ENCODE results near the gene PRDM16. TPM values are rescaled to one million over a fixed set of nuclear protein-coding genes. Genes with fewer than 3 reads are reported as not detected.

Gene PRDM16
- total RNA-seq, 1 donor from 2014 or later: 0.43 TPM

DNA sequence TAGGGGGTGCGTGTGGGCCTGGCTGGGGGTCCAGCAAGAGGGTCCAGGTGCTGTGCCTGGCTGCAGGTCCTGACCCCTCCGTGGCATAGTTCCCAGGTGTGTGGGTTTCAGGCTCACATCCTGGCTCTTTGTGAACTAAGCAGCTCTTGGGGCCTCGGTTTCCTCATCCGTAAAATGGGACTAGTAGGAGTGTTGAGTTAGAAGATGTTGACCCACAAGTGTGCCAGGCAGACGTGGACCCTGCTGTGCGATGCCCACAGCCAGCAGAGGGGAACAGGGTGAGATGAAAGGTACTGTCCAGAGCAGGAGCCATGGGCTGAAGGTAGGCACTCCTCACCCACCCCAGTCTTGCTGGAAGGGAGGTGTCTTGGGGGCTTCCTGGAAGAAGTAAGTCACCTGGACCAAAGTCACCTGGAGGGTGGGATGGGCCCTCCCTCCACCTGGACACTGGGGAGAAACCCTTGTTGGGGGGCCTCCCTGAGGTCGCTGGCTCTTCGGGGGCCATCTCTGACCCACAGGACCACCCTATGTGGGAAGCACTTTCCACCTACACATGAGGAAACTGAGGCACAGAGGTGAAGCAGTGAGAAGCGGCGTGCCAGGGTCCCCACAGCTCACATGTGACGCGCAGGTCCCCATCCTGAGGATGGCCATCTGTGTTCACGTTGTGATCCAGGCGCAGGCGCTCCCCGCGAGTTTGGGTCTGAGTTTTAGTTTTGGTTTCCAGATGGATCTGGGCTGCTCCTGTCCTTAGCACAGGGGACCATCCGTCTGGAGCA is 386.9 kb downstream of the PRDM16 start:
- Histone ChIP-seq H3K9ac (ENCODE audit: low read length) (no peak overlapping the region), H3K79me2 (ENCODE audit: insufficient read depth, low read length) (no peaks in the 10 kb centered on the region), H3K4me1 (ENCODE audit: insufficient read depth, low read length) (peaks cover 7% of the 10 kb centered on the region), H3K27ac (ENCODE audit: low read depth, low read length) (no peak overlapping the region), H3K4me3 (ENCODE audit: insufficient read depth, low read depth, low read length) (no peak overlapping the region), H3K36me3 (ENCODE audit: insufficient read depth, low read length) (no peaks in the 10 kb centered on the region), H3K27me3 (ENCODE audit: insufficient read depth, low read length) (peaks cover 13% of the 10 kb centered on the region), H3K4me2 (ENCODE audit: low read length) (no peak overlapping the region), H3K9me3 (ENCODE audit: insufficient read depth, low read depth, low read length) (no peaks in the 10 kb centered on the region), H2AFZ (ENCODE audit: low read depth, low read length) (no peak overlapping the region), H4K20me1 (ENCODE audit: insufficient read depth, low read length) (no peaks in the 10 kb centered on the region)
- H3K27ac Mint-ChIP-seq (ENCODE audit: unreplicated experiment): peak overlapping the region; percentile 41
- peaks cover 18% of the 10 kb centered on the region for H3K4me1 Mint-ChIP-seq (ENCODE audit: low read depth, unreplicated experiment)
- FAIRE-seq (no peak), DNase-seq (ENCODE audit: low read depth) (no peak)
- no peaks in the 10 kb centered on the region for H3K9me3 Mint-ChIP-seq (ENCODE audit: unreplicated experiment)
- H3K4me3 Mint-ChIP-seq (ENCODE audit: unreplicated experiment): peak overlapping the region; percentile 50
- peaks cover 2% of the 10 kb centered on the region for H3K36me3 Mint-ChIP-seq (ENCODE audit: low read depth, unreplicated experiment)
- TF ChIP-seq, protein P1, sequence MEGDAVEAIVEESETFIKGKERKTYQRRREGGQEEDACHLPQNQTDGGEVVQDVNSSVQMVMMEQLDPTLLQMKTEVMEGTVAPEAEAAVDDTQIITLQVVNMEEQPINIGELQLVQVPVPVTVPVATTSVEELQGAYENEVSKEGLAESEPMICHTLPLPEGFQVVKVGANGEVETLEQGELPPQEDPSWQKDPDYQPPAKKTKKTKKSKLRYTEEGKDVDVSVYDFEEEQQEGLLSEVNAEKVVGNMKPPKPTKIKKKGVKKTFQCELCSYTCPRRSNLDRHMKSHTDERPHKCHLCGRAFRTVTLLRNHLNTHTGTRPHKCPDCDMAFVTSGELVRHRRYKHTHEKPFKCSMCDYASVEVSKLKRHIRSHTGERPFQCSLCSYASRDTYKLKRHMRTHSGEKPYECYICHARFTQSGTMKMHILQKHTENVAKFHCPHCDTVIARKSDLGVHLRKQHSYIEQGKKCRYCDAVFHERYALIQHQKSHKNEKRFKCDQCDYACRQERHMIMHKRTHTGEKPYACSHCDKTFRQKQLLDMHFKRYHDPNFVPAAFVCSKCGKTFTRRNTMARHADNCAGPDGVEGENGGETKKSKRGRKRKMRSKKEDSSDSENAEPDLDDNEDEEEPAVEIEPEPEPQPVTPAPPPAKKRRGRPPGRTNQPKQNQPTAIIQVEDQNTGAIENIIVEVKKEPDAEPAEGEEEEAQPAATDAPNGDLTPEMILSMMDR (IDR thresholded peaks at IDR 0.05; ENCODE audit: insufficient read depth, low read depth, low read length): no peak
- TF ChIP-seq EZH2 (IDR thresholded peaks at IDR 0.05; ENCODE audit: insufficient read depth, low read length): no peak
- peaks cover 9% of the 10 kb centered on the region for H3K27me3 Mint-ChIP-seq (ENCODE audit: low read depth, unreplicated experiment)

DNA sequence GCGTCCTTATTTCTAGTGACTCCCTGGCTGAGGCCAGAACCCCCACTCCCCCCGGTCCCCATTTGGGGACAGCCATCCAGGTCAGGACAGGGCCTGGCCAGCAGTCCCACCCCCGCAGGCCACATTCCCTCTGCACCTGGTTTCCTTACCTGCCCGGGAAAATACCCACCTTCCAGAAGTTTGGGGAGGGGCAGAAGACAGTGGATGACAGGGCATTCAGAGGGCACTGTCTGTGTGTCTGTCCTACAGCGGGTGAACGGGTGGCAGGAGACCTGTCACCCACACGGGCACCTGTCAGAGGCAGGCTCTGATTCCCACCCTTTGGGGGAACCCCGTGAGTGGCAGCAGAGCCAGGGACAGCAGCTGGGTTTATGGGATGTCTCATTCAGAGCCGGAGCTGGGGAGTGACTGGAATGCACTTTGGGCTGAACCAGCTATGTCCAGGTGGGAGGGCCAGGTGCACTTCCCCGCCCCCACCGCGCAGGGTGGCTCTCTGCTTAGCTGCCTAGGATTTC is 387.5 kb downstream of the PRDM16 start:
- no peak overlapping the region for H3K27ac Mint-ChIP-seq (ENCODE audit: unreplicated experiment)
- Histone ChIP-seq H3K4me2 (ENCODE audit: low read length) (no peak overlapping the region), H2AFZ (ENCODE audit: low read depth, low read length) (no peak overlapping the region), H3K4me3 (ENCODE audit: insufficient read depth, low read depth, low read length) (no peak overlapping the region), H3K79me2 (ENCODE audit: insufficient read depth, low read length) (no peaks in the 10 kb centered on the region), H3K36me3 (ENCODE audit: insufficient read depth, low read length) (no peaks in the 10 kb centered on the region), H3K4me1 (ENCODE audit: insufficient read depth, low read length) (peaks cover 11% of the 10 kb centered on the region), H3K27me3 (ENCODE audit: insufficient read depth, low read length) (peaks cover 9% of the 10 kb centered on the region), H3K27ac (ENCODE audit: low read depth, low read length) (no peak overlapping the region), H3K9me3 (ENCODE audit: insufficient read depth, low read depth, low read length) (no peaks in the 10 kb centered on the region), H3K9ac (ENCODE audit: low read length) (no peak overlapping the region), H4K20me1 (ENCODE audit: insufficient read depth, low read length) (no peaks in the 10 kb centered on the region)
- no peak for TF ChIP-seq EZH2 (IDR thresholded peaks at IDR 0.05; ENCODE audit: insufficient read depth, low read length)
- TF ChIP-seq, protein P1 (IDR thresholded peaks at IDR 0.05; ENCODE audit: insufficient read depth, low read depth, low read length): no peak
- no peak overlapping the region for H3K4me3 Mint-ChIP-seq (ENCODE audit: unreplicated experiment)
- peaks cover 2% of the 10 kb centered on the region for H3K36me3 Mint-ChIP-seq (ENCODE audit: low read depth, unreplicated experiment)
- peaks cover 20% of the 10 kb centered on the region for H3K4me1 Mint-ChIP-seq (ENCODE audit: low read depth, unreplicated experiment)
- H3K9me3 Mint-ChIP-seq (ENCODE audit: unreplicated experiment): no peaks in the 10 kb centered on the region
- DNase-seq (ENCODE audit: low read depth) (no peak), FAIRE-seq (no peak)
- H3K27me3 Mint-ChIP-seq (ENCODE audit: low read depth, unreplicated experiment): peaks cover 4% of the 10 kb centered on the region

Measured in astrocyte (in vitro differentiated cells and primary cell).